Fibroblast of mammary gland (primary cell): ENCODE measurements around the gene SLC27A5.

Experiments
- DNase-seq: peaks from one replicate; pipeline ENCODE4 v3.0.0-alpha.2; 2010; ENCODE audit warnings: low read depth
- H3K4me3 ChIP-seq: 2 replicates; pipeline ENCODE4 v1.5.1; 2011; ENCODE audit warnings: low read depth, mild to moderate bottlenecking, low read length, moderate library complexity; ENCODE audit not compliant: control insufficient read depth
- TF ChIP-seq, protein P1 (sequence below): conservative IDR thresholded peaks from 2 replicates; pipeline ENCODE4 v1.5.1; 2011; ENCODE audit warnings: low read depth, low read length, inconsistent platforms; ENCODE audit not compliant: control insufficient read depth, insufficient read depth

The SLC27A5 gene

DNA sequence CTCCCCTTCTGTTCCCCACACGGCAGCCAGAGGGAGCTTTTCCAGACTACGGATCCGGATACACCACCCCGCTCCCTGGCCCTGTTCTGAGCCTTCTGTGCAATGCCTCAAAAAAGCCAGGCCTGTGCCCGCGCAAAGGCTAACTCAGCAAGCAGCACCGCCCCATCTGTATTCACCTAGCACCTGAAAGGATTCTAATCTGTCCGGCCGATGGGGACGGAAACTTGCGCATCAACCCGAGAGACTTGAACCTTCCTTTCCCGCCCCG lies 7.2 kb upstream of the SLC27A5 start:
- TF ChIP-seq, protein P1, sequence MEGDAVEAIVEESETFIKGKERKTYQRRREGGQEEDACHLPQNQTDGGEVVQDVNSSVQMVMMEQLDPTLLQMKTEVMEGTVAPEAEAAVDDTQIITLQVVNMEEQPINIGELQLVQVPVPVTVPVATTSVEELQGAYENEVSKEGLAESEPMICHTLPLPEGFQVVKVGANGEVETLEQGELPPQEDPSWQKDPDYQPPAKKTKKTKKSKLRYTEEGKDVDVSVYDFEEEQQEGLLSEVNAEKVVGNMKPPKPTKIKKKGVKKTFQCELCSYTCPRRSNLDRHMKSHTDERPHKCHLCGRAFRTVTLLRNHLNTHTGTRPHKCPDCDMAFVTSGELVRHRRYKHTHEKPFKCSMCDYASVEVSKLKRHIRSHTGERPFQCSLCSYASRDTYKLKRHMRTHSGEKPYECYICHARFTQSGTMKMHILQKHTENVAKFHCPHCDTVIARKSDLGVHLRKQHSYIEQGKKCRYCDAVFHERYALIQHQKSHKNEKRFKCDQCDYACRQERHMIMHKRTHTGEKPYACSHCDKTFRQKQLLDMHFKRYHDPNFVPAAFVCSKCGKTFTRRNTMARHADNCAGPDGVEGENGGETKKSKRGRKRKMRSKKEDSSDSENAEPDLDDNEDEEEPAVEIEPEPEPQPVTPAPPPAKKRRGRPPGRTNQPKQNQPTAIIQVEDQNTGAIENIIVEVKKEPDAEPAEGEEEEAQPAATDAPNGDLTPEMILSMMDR = peak; percentile 72
- DNase-seq = peak; percentile 71

DNA sequence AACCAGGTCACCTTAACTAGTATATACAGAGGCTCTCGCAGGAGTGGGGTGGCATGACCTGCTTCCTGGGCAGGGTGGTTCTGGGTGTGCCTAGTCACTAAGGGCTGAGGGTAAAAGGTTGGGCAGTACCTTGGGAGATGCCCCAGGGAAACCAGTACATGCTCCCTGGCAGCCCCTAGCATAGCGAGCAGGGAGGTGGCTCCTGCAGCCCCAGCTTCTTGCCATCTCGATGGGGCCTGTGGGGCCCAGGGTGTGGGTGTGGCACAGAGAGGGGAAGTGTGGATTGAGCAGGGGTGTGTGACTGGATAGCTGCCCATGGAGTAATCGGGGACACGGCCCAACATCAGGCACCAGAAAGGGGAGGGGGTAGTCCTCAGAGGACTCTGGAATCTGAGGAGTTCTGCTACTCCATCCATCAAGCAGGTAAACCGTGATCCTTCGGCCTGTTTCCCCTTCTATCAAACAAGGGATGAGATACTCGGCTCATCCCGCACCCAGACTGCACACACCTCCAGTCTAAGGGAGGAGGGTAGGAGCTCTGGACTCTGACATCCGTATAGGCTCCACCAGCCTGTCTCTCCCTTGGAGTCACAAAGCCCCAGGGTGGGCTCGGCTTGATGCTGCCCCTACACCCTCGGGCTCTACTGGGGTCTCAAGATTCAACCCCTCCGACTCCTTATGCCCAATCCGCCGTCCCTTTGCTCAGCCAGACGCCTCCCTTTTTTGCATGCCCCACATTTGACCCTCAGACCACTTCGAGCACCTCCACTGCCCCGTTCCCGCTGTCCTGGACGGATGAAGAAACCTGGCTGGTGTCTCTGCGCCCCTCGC lies 6.7 kb upstream of the SLC27A5 start:
- peak overlapping the region; percentile 79 for H3K4me3 ChIP-seq
- TF ChIP-seq, protein P1 = no peak
- DNase-seq = no peak

More for the DNA sequence above, 7.2 kb upstream of the SLC27A5 start:
- H3K4me3 ChIP-seq = peak overlapping the region; percentile 79

DNA sequence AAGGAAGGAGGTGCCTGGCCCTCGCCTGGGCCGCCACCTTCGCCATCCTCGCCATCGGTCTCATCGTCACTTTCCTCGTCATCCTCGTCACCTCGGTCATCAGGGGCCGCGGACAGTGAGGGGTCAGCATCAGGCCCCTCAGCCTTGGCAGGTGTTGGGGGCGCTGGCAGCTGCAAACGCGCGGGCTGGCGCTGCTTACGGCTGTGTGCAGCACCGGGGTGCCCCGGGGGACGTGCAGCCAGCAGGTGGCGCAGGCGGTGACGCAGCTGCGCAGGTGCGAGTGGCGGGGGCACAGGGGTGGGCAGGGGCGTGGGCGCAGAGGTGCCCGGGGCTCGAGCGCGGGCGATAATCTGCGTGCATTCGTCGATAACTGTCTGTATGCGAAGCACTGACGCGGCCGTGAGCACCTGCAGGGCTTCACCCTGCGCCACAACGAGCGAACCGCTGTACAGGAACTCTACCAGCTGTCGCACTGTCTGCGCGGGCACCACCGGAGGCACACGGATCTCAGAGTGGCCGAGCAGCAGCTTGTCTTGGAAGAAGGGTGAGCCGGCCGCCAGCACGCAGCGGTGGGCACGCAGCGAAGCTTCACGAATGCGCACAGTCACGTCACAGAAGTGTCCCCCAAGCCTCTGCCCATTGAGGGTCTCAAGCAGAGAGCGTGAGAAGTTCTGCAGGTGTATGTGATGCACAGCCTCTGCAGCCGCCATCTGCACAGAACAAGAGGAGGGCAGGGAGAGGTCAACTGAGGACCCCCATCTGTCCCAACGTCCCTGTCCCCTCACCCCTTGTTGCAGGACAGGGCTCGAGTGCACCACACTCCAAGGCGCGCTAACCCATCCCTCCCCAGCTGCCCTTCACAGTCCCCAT lies 5.4 kb upstream of the SLC27A5 start:
- no peak for DNase-seq
- no peak overlapping the region for H3K4me3 ChIP-seq
- TF ChIP-seq, protein P1 = no peak

- no peak overlapping the region for H3K4me3 ChIP-seq
- no peak for DNase-seq
- TF ChIP-seq, protein P1 = no peak
Measured at GRCh38 chr19:58516246-58516836, 4.5 kb upstream of the SLC27A5 start.

DNA sequence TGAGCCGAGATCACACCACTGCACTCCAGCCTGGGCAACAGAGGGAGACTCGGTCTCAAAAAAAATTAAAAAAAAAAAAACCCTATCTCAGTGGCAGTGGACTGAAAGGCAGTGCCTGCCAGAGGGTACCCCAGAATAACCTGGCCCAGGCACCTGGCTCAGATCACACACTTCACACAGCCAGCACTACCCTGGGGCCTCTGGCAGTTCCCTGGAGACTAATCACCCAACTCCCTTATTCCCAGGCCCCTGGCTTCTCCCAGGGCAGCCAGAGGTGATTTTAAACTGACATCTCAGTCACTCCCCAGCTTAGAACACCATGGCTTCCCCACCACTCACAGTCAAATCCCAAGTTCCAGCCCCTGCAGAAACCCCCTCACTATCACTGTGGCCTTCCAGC lies 3.5 kb upstream of the SLC27A5 start:
- TF ChIP-seq, protein P1 = no peak
- no peak overlapping the region for H3K4me3 ChIP-seq

GRCh38 chr19:58514564-58515022 lies 2.8 kb upstream of the SLC27A5 start:
- TF ChIP-seq, protein P1 = no peak
- H3K4me3 ChIP-seq = peak overlapping the region; percentile 52
- DNase-seq = no peak

More for the DNA sequence above, 3.5 kb upstream of the SLC27A5 start:
- no peak for DNase-seq
